MM.1S (cell line): ENCODE results near the gene OGFOD1.
A peak's percentile ranks its signal among the peaks of the same experiment; 100 is the strongest.

Experiments
- DNase-seq: peaks from one replicate; pipeline ENCODE4 v3.0.0-alpha.2; 2015
- H2AFZ ChIP-seq: fragments of 300-600 bp; sonication (generic); 2 replicates; pipeline ENCODE4 v1.6.0; 2016; ENCODE audit warnings: antibody characterized with exemption, low read length
- H3F3A ChIP-seq: fragments of 300-600 bp; sonication (generic); 2 replicates; pipeline ENCODE4 v1.6.1; 2016; ENCODE audit warnings: mild to moderate bottlenecking, antibody characterized with exemption, low read length, moderate library complexity, mixed read lengths; ENCODE audit not compliant: insufficient read depth
- H3K27ac ChIP-seq: fragments of 300-600 bp; sonication (generic); 2 replicates; pipeline ENCODE4 v1.5.1; 2016; ENCODE audit warnings: mild to moderate bottlenecking, low read length
- H3K27me3 ChIP-seq: fragments of 300-600 bp; sonication (generic); replicated peaks from 2 replicates; pipeline ENCODE4 v1.6.0; 2016; ENCODE audit warnings: low read length; ENCODE audit not compliant: insufficient read depth
- H3K36me3 ChIP-seq: fragments of 300-600 bp; sonication (generic); replicated peaks from 2 replicates; pipeline ENCODE4 v1.6.1; 2016; ENCODE audit warnings: mild to moderate bottlenecking, low read length, mixed read lengths; ENCODE audit not compliant: insufficient read depth
- H3K4me1 ChIP-seq: fragments of 300-600 bp; sonication (generic); 2 replicates; pipeline ENCODE4 v1.6.1; 2016; ENCODE audit warnings: low read length, mixed read lengths
- H3K4me2 ChIP-seq: fragments of 300-600 bp; sonication (generic); 2 replicates; pipeline ENCODE4 v1.6.0; 2016; ENCODE audit warnings: low read depth, low read length
- H3K4me3 ChIP-seq: fragments of 300-600 bp; sonication (generic); 2 replicates; pipeline ENCODE4 v1.5.1; 2016; ENCODE audit warnings: low read length, mixed read lengths
- H3K79me2 ChIP-seq: fragments of 300-600 bp; sonication (generic); 2 replicates; pipeline ENCODE4 v1.6.1; 2016; ENCODE audit warnings: mixed run types, low read length, mixed read lengths
- H3K9ac ChIP-seq: fragments of 300-600 bp; sonication (generic); 2 replicates; pipeline ENCODE4 v1.6.1; 2016; ENCODE audit warnings: low read length, mixed read lengths
- H3K9me2 ChIP-seq: fragments of 300-600 bp; sonication (generic); replicated peaks from 2 replicates; pipeline ENCODE4 v1.6.1; 2016; ENCODE audit warnings: mild to moderate bottlenecking, low read length, mixed read lengths; ENCODE audit not compliant: insufficient read depth
- H3K9me3 ChIP-seq: fragments of 300-600 bp; sonication (generic); replicated peaks from 2 replicates; pipeline ENCODE4 v1.6.1; 2016; ENCODE audit warnings: mild to moderate bottlenecking, low read length, mixed read lengths; ENCODE audit not compliant: insufficient read depth
- H4K20me1 ChIP-seq: fragments of 300-600 bp; sonication (generic); 2 replicates; pipeline ENCODE4 v1.6.1; 2016; ENCODE audit warnings: mild to moderate bottlenecking, low read length, moderate library complexity, mixed read lengths; ENCODE audit not compliant: insufficient read depth
- CTCF ChIP-seq: fragments of 300-600 bp; sonication (generic); IDR thresholded peaks from 2 replicates; pipeline ENCODE4 v1.5.1; 2016; ENCODE audit warnings: antibody characterized with exemption, low read length, mixed read lengths
- EZH2 ChIP-seq: fragments of 300-600 bp; sonication (generic); optimal IDR thresholded peaks from 2 replicates; pipeline ENCODE3; 2017; ENCODE audit warnings: low read depth, mild to moderate bottlenecking, antibody characterized with exemption, low read length, mixed read lengths
- EZH2phosphoT487 ChIP-seq: fragments of 300-600 bp; sonication (generic); IDR thresholded peaks from 2 replicates; pipeline ENCODE4 v1.6.1; 2018; ENCODE audit warnings: antibody characterized with exemption, low read length

OGFOD1 gene

GRCh38 chr16:56423584-56424403 is 27.6 kb upstream of the OGFOD1 start:
- Histone ChIP-seq H3K9me3 (no peaks in the 10 kb centered on the region), H3K9ac (peak overlapping the region; percentile 58; the same call in 1 of the 2 replicates), H4K20me1 (no peaks in the 10 kb centered on the region), H3K27ac (no peak overlapping the region), H3K4me2 (peak overlapping the region; percentile 82), H3F3A (peaks cover 19% of the 10 kb centered on the region), H3K36me3 (no peaks in the 10 kb centered on the region), H3K4me3 (peak overlapping the region; percentile 61), H3K9me2 (no peaks in the 10 kb centered on the region), H3K27me3 (no peaks in the 10 kb centered on the region), H3K79me2 (peaks cover 57% of the 10 kb centered on the region), H3K4me1 (peaks cover 8% of the 10 kb centered on the region; the same call in 1 of the 2 replicates), H2AFZ (no peak overlapping the region)
- peak; percentile 12 for DNase-seq
- TF ChIP-seq EZH2 (no peak), CTCF (no peak), EZH2phosphoT487 (no peak)

- Histone ChIP-seq H4K20me1 (no peaks in the 10 kb centered on the region), H3K27ac (no peak overlapping the region), H2AFZ (peak overlapping the region; percentile 32; the same call in 1 of the 2 replicates), H3K27me3 (no peaks in the 10 kb centered on the region), H3K4me2 (peak overlapping the region; percentile 82), H3K9ac (peak overlapping the region; percentile 58; the same call in 1 of the 2 replicates), H3K4me1 (peaks cover 8% of the 10 kb centered on the region; the same call in 1 of the 2 replicates), H3K79me2 (peaks cover 54% of the 10 kb centered on the region), H3K9me3 (no peaks in the 10 kb centered on the region), H3K9me2 (no peaks in the 10 kb centered on the region), H3K4me3 (peak overlapping the region; percentile 61), H3K36me3 (no peaks in the 10 kb centered on the region), H3F3A (peaks cover 19% of the 10 kb centered on the region)
- TF ChIP-seq EZH2, result no peak
- no peak for TF ChIP-seq EZH2phosphoT487
- TF ChIP-seq CTCF, result no peak
- DNase-seq, result no peak
Measured at GRCh38 chr16:56424404-56424764, 27.0 kb upstream of the OGFOD1 start.

- Histone ChIP-seq H3F3A (peaks cover 19% of the 10 kb centered on the region), H3K4me2 (peak overlapping the region; percentile 82), H3K9me3 (no peaks in the 10 kb centered on the region), H2AFZ (peak overlapping the region; percentile 32; the same call in 1 of the 2 replicates), H3K27me3 (no peaks in the 10 kb centered on the region), H3K9me2 (no peaks in the 10 kb centered on the region), H3K36me3 (no peaks in the 10 kb centered on the region), H3K4me1 (peaks cover 8% of the 10 kb centered on the region; the same call in 1 of the 2 replicates), H4K20me1 (no peaks in the 10 kb centered on the region), H3K79me2 (peaks cover 50% of the 10 kb centered on the region), H3K27ac (no peak overlapping the region), H3K9ac (peak overlapping the region; percentile 58; the same call in 1 of the 2 replicates), H3K4me3 (peak overlapping the region; percentile 61)
- no peak for TF ChIP-seq EZH2
- no peak for TF ChIP-seq EZH2phosphoT487
- TF ChIP-seq CTCF, result no peak
- DNase-seq, result peak; percentile 14
Measured at GRCh38 chr16:56424791-56425438, 26.4 kb upstream of the OGFOD1 start.
